NAMALWA (cell line): Measurements from ENCODE around the gene MACF1.

Experiments
- DNase-seq: peaks from one replicate; pipeline ENCODE4 v3.0.0-alpha.2; 2015; ENCODE audit warnings: low spot score

The MACF1 gene

GRCh38 chr1:39213511-39214002, 9.1 kb downstream of the MACF1 start:
- DNase-seq = no peak

- no peak for DNase-seq
Observed at GRCh38 chr1:39214021-39214713, 9.7 kb downstream of the MACF1 start.

- no peak for DNase-seq
Observed at GRCh38 chr1:39214714-39214997, 10.2 kb downstream of the MACF1 start.

- peak; percentile 45 for DNase-seq
Observed at GRCh38 chr1:39214998-39215873, 10.7 kb downstream of the MACF1 start.

- no peak for DNase-seq
Observed at GRCh38 chr1:39216771-39217170, 12.3 kb downstream of the MACF1 start.

- DNase-seq = no peak
Observed at GRCh38 chr1:39220891-39221870, 16.7 kb downstream of the MACF1 start.

GRCh38 chr1:39224295-39224829, 19.9 kb downstream of the MACF1 start:
- DNase-seq = no peak

- DNase-seq = no peak
Observed at GRCh38 chr1:39226836-39227235, 22.3 kb downstream of the MACF1 start.

GRCh38 chr1:39228252-39228651, 23.8 kb downstream of the MACF1 start:
- DNase-seq = no peak

GRCh38 chr1:39229504-39229903, 25.0 kb downstream of the MACF1 start:
- no peak for DNase-seq

GRCh38 chr1:39230261-39231190, 26.0 kb downstream of the MACF1 start:
- DNase-seq = peak; percentile 29

- no peak for DNase-seq
Observed at GRCh38 chr1:39236971-39237370, 32.5 kb downstream of the MACF1 start.

- DNase-seq = no peak
Observed at GRCh38 chr1:39238476-39238875, 34.0 kb downstream of the MACF1 start.

- DNase-seq = no peak
Observed at GRCh38 chr1:39239968-39240367, 35.5 kb downstream of the MACF1 start.

GRCh38 chr1:39243302-39243701, 38.8 kb downstream of the MACF1 start:
- DNase-seq = no peak

GRCh38 chr1:39250460-39251240, 46.2 kb downstream of the MACF1 start:
- no peak for DNase-seq

- no peak for DNase-seq
Observed at GRCh38 chr1:39255222-39255621, 50.7 kb downstream of the MACF1 start.

GRCh38 chr1:39258146-39258924, 53.8 kb downstream of the MACF1 start:
- peak; percentile 66 for DNase-seq

GRCh38 chr1:39258925-39259244, 54.4 kb downstream of the MACF1 start:
- DNase-seq = no peak
